T-cell (primary cell): ENCODE data around the gene FOXL3. TPM values are rescaled to one million over a fixed set of nuclear protein-coding genes. Genes with fewer than 3 reads are reported as not detected.

Experiments used
- ATAC-seq, 4 experiments: fragments of 200-7000 bp in 3 of 4; fragments of 150-1000 bp in 1 of 4; cut with Tn5 transposase; replicated peaks in 1 of 4; 1 replicate in 3 of 4; 2 replicates in 1 of 4; pipeline ENCODE4 v1.10.0; 2021; ENCODE audit warnings: moderate library complexity in 3 of 4, mild to moderate bottlenecking in 2 of 4, moderate number of reproducible peaks in 1 of 4
- CTCF ChIA-PET, 2 donors: fragments of 300-600 bp; sonication (Branson Sonifier 250); formaldehyde crosslinking; loops; one replicate each; lab custom pipeline; 2022; ENCODE audit warnings: antibody characterized with exemption in 2 of 2; lab: Charles Lee
- POLR2A ChIA-PET, 2 donors: fragments of 300-600 bp; sonication (Branson Sonifier 250); formaldehyde crosslinking; loops; one replicate each; lab custom pipeline; 2022; ENCODE audit warnings: antibody characterized with exemption in 2 of 2; lab: Charles Lee
- DNase-seq, 35 experiments: peaks; one replicate each; pipeline versions ENCODE4 v3.0.0 to v3.0.0-alpha.2; 2013 to 2023
- H3K27ac ChIP-seq: one replicate; pipeline ENCODE4 v1.5.1; 2013; ENCODE audit warnings: low read length
- H3K27me3 ChIP-seq, 2 experiments: replicated peaks in 1 of 2; 1 replicate in 1 of 2; 2 replicates in 1 of 2; pipeline versions ENCODE4 v1.6.1 to v1.7.0; 2013; ENCODE audit warnings: low read length in 1 of 2, mixed read lengths in 1 of 2; ENCODE audit not compliant: control insufficient read depth in 2 of 2, insufficient read depth in 2 of 2; ENCODE audit errors: extremely low read depth in 1 of 2
- H3K36me3 ChIP-seq, 2 donors: 1 replicate in 1 of 2; 2 replicates in 1 of 2; pipeline versions ENCODE4 v1.6.1 to v1.7.0; 2013; ENCODE audit warnings: low read length in 1 of 2; ENCODE audit not compliant: control insufficient read depth in 2 of 2, insufficient read depth in 1 of 2; ENCODE audit errors: extremely low read depth in 1 of 2
- H3K4me1 ChIP-seq, 2 experiments: 1 replicate in 1 of 2; 2 replicates in 1 of 2; pipeline versions ENCODE4 v1.6.1 to v1.7.0; 2013; ENCODE audit warnings: low read length in 2 of 2, mixed read lengths in 1 of 2; ENCODE audit not compliant: insufficient read depth in 2 of 2, control insufficient read depth in 1 of 2; ENCODE audit errors: extremely low read depth in 1 of 2
- H3K4me3 ChIP-seq, 2 donors: 1 replicate in 1 of 2; 2 replicates in 1 of 2; pipeline versions ENCODE4 v1.5.1 to v1.7.0; 2013; ENCODE audit warnings: mild to moderate bottlenecking in 2 of 2, low read length in 1 of 2, moderate library complexity in 1 of 2; ENCODE audit not compliant: control insufficient read depth in 1 of 2; ENCODE audit errors: extremely low read depth in 1 of 2
- H3K9me3 ChIP-seq: 2 replicates; pipeline ENCODE4 v1.7.0; 2013
- H3K27ac Mint-ChIP-seq, 2 donors: one replicate each; pipeline ENCODE4 v1.8.0; 2020 to 2021; ENCODE audit warnings: mild to moderate bottlenecking in 2 of 2, mixed read lengths in 2 of 2
- H3K27me3 Mint-ChIP-seq, 2 donors: one replicate each; pipeline ENCODE4 v1.8.0; 2021 to 2022; ENCODE audit warnings: mixed read lengths in 2 of 2
- H3K36me3 Mint-ChIP-seq: one replicate; pipeline ENCODE4 v1.8.0; 2021; ENCODE audit warnings: mixed read lengths
- H3K4me1 Mint-ChIP-seq, 3 donors: one replicate each; pipeline ENCODE4 v1.8.0; 2020 to 2022; ENCODE audit warnings: mixed read lengths in 3 of 3, mild to moderate bottlenecking in 1 of 3
- H3K4me3 Mint-ChIP-seq, 3 donors: one replicate each; pipeline ENCODE4 v1.8.0; 2020 to 2022; ENCODE audit warnings: mild to moderate bottlenecking in 3 of 3, mixed read lengths in 3 of 3, moderate library complexity in 3 of 3
- H3K9me3 Mint-ChIP-seq, 3 donors: one replicate each; pipeline ENCODE4 v1.8.0; 2020 to 2022; ENCODE audit warnings: mixed read lengths in 3 of 3
- WGBS: methylation state at CpG from one replicate; pipeline ENCODE4 v1.1.5; 2013; ENCODE audit warnings: missing lambda C conversion rate; ENCODE audit not compliant: insufficient coverage; 5-methylcytosine and 5-hydroxymethylcytosine counted together
- total RNA-seq, 35 experiments: library from RNA in 6 of 35; stranded (reverse) in 6 of 35; fragments of 120-200 nt in 1 of 35; gene quantifications; one replicate each; pipeline versions ENCODE4 v1.2.1 to v1.2.4 and lab custom pipeline; 2013 to 2026

FOXL3 gene
- total RNA-seq, 5 donors from 2014 or later (not counting 1 experiment from before 2014, with no cell fraction given): not detected

DNA sequence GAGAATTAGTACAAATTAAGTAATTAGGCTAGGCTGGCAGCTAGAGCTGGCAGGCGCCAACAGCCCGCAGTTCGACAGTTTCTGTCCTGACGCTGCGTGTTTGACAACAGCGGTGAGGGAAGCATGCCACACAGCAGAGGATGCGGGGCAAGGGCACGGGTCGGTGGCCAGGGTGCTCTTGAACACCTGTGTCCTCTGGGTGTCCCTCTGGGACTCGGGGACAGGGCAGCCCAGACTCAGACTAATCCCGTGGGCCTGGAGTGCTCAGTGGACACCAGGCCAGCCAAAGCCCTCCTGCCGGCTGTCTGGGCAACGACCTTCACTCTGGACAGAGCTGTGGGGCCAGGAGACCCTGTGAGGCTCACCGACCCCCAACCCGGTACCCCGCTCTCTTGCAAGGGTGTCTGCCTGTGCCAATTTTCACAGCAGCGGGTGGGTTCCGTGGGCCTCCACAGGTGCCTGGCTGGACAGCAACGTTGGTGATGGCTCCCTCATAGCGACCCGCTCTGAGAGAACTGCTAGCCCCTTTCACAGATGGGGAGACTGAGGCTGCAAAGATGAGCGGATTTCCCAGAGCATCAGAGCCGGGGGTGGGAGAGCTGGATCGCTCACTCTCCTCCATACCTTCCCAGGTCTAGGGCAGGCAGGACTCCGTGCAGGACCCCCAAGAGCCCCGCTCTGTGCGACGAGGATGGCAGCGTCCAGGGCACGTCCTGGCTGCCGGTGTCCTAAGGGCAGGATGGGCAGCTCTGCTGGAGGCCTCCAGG, 48.5 kb downstream of the FOXL3 start:
- Histone ChIP-seq H3K4me3 (no peak overlapping the region), H3K4me1 (peaks cover 6 to 16% of the 10 kb centered on the region in 2 experiments), H3K27ac (no peak overlapping the region), H3K27me3 (peaks cover 0 to 20% of the 10 kb centered on the region in 2 experiments), H3K9me3 (no peaks in the 10 kb centered on the region), H3K36me3 (no peaks in the 10 kb centered on the region)
- CTCF ChIA-PET: no interaction called here
- Mint-ChIP-seq H3K36me3 (no peaks in the 10 kb centered on the region), H3K4me1 (peaks cover 3 to 32% (median 13%) of the 10 kb centered on the region in 3 donors), H3K27ac (no peak overlapping the region), H3K9me3 (peaks cover 0 to 9% (median 0%) of the 10 kb centered on the region in 3 donors), H3K27me3 (peaks cover 0 to 3% of the 10 kb centered on the region in 2 donors), H3K4me3 (no peak overlapping the region)
- DNase-seq (no peak), ATAC-seq (no peak)
- WGBS: 90% methylated on average over 31 of the region's 31 CpGs
- POLR2A ChIA-PET: no interaction called here

DNA sequence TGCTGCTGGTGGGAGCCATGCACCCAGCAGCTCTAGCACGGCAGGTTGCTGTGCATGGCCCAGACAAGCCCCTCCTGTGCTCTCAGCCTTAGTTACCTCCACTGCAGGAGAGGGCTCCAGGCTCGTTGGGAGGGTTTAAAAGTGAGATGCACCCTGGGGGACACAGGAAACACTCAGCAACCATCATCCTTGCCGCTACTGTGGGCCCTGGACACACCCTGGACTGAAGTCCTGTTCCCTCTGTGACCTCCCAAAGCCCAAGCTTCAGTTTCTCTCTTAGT, 49.0 kb downstream of the FOXL3 start:
- H3K9me3 ChIP-seq: no peaks in the 10 kb centered on the region
- no peak overlapping the region for H3K27ac ChIP-seq
- POLR2A ChIA-PET: no interaction called here
- Mint-ChIP-seq H3K4me1 (peaks cover 3 to 32% (median 13%) of the 10 kb centered on the region in 3 donors), H3K27me3 (peaks cover 0 to 3% of the 10 kb centered on the region in 2 donors), H3K27ac (no peak overlapping the region), H3K9me3 (peaks cover 0 to 9% (median 0%) of the 10 kb centered on the region in 3 donors), H3K36me3 (no peaks in the 10 kb centered on the region), H3K4me3 (no peak overlapping the region)
- no peak for ATAC-seq
- WGBS: 60% methylated on average over 2 of the region's 3 CpGs
- DNase-seq: no peak
- H3K4me3 ChIP-seq: no peak overlapping the region
- CTCF ChIA-PET: no interaction called here
- no peaks in the 10 kb centered on the region for H3K36me3 ChIP-seq
- peaks cover 0 to 20% of the 10 kb centered on the region in 2 experiments for H3K27me3 ChIP-seq
- H3K4me1 ChIP-seq: peaks cover 6 to 16% of the 10 kb centered on the region in 2 experiments

DNA sequence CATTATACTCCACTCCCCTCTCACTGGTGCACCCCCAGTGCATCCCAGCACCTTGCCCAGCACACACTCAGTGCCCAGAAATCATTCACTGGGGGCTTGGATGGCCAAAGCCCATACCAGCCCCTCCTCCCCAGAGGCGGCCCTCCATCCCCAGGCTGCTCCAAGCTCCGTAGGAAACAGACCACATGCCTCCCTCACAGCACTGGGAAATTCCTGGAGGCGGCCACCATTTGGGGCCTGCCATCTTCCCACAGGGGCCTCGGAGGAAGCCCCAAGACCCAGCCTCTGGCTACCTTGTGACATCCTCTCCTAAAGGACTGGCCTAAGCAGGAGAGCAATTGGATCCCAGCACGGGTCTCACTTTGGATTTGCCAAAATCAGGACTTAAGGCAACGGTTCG, 49.7 kb downstream of the FOXL3 start:
- 79% methylated on average over 7 of the region's 7 CpGs for WGBS
- Histone ChIP-seq H3K36me3 (no peaks in the 10 kb centered on the region), H3K27ac (no peak overlapping the region), H3K4me3 (no peak overlapping the region), H3K4me1 (peaks cover 6 to 16% of the 10 kb centered on the region in 2 experiments), H3K9me3 (no peaks in the 10 kb centered on the region), H3K27me3 (peaks cover 0 to 20% of the 10 kb centered on the region in 2 experiments)
- Mint-ChIP-seq H3K9me3 (peaks cover 0 to 5% (median 0%) of the 10 kb centered on the region in 3 donors), H3K27me3 (peaks cover 0 to 3% of the 10 kb centered on the region in 2 donors), H3K36me3 (no peaks in the 10 kb centered on the region), H3K4me3 (no peak overlapping the region), H3K27ac (no peak overlapping the region), H3K4me1 (peaks cover 3 to 27% (median 7%) of the 10 kb centered on the region in 3 donors)
- ATAC-seq: no peak
- no peak for DNase-seq
- CTCF ChIA-PET: no interaction called here
- POLR2A ChIA-PET: no interaction called here

DNA sequence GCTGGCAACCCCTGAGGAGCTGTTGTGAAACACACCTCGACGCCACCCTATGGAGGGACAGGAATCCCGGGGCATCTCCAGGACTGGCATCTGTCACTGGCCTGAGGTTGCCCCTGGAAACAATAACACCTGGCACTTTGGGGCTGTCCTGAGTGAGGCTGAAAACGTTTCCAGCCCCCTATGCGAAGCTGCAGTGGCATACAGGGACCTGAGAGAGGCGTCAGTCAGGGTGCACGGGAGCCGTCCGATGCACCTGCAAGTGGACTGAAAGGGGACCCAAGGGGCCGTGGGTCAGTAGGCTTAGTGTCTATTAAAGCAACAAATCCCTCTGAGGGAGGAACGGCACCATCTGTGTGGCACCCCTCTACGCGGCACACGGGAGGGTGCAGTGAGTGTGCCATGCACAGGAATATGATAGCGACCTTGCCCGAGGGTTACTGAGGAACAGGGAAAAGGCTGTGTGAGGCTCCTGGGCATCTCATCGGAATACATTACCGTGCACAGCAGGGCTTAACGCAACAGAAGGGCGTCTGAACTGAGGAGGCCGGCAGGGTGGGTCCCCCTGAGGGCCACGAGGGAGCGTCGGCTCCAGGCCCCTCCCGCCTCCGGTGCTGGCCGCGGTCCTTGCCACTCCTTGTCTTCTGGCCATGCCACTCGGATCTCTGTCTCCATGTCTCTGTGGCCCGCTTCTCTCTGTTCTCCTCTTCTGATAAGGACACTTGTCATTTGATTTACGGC, 50.4 kb downstream of the FOXL3 start:
- no peaks in the 10 kb centered on the region for H3K36me3 ChIP-seq
- 87% methylated on average over 28 of the region's 31 CpGs for WGBS
- H3K27me3 Mint-ChIP-seq: peaks cover 0 to 3% of the 10 kb centered on the region in 2 donors
- ChIA-PET POLR2A (no interaction called here), CTCF (no interaction called here)
- H3K4me3 ChIP-seq: no peak overlapping the region
- no peak for DNase-seq
- no peaks in the 10 kb centered on the region for H3K36me3 Mint-ChIP-seq
- H3K27me3 ChIP-seq: peaks cover 0 to 20% of the 10 kb centered on the region in 2 experiments
- peaks cover 6 to 16% of the 10 kb centered on the region in 2 experiments for H3K4me1 ChIP-seq
- no peaks in the 10 kb centered on the region for H3K9me3 ChIP-seq
- no peaks in the 10 kb centered on the region for H3K9me3 Mint-ChIP-seq
- peaks cover 3 to 20% (median 3%) of the 10 kb centered on the region in 3 donors for H3K4me1 Mint-ChIP-seq
- H3K4me3 Mint-ChIP-seq: no peak overlapping the region
- no peak for ATAC-seq
- no peak overlapping the region for H3K27ac ChIP-seq
- no peak overlapping the region for H3K27ac Mint-ChIP-seq

Other genes starting within 250 kb of the FOXL3 start
- gene FAM20C, start 97.6 kb upstream of the FOXL3 start, total RNA-seq: 1 to 10 TPM in 3 of 5 donors, under 1 TPM in 2; 0.18 to 2.0 (median 1.2) TPM
- gene PDGFA, start 229.7 kb downstream of the FOXL3 start, total RNA-seq: under 1 TPM in 4 of 5 donors, not detected in 1; 0.58 to 0.85 (median 0.74) TPM